Fibroblast of pulmonary artery (primary cell): ENCODE measurements around the gene AFF3.

Experiments
- DNase-seq: peaks from one replicate; pipeline ENCODE4 v3.0.0-alpha.2; 2010; ENCODE audit warnings: low read depth
- H3K4me3 ChIP-seq: replicated peaks from 2 replicates; pipeline ENCODE4 v1.5.1; 2011; ENCODE audit warnings: low read depth, mild to moderate bottlenecking, control low read depth, low read length, moderate library complexity
- CTCF ChIP-seq: IDR thresholded peaks from 2 replicates; pipeline ENCODE4 v1.5.1; 2011; ENCODE audit warnings: mild to moderate bottlenecking, control low read depth, low read length, inconsistent platforms; ENCODE audit errors: missing control alignments

Gene AFF3

GRCh38 chr2:100064165-100064564 is 78.2 kb downstream of the AFF3 start:
- no peak for DNase-seq
- no peak overlapping the region for H3K4me3 ChIP-seq

GRCh38 chr2:100063459-100063953 is 78.9 kb downstream of the AFF3 start:
- no peak for DNase-seq
- H3K4me3 ChIP-seq, result no peak overlapping the region
- TF ChIP-seq CTCF, result no peak

More at GRCh38 chr2:100064165-100064564, 78.2 kb downstream of the AFF3 start:
- TF ChIP-seq CTCF, result no peak

DNA sequence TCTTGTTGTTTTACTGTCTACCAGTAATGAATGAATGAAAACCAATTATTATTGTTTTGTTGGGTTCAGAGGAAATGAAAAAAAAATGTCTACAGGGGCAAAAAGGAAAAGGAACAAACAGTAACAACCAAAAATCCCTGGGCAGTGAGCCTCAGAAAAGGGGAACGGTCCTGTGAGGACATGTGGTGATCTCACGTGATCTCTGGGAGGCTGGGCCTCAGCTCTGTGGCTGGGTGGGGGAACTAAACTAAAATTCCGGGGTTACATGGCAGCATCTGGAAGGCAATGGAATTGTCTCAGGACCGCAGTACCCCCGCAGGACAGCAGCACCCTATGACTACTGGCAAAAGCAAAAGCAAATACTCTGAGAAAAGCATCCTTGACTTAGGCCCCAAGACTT is 80.1 kb downstream of the AFF3 start:
- DNase-seq, result no peak
- no peak for TF ChIP-seq CTCF
- H3K4me3 ChIP-seq, result no peak overlapping the region

- no peak for TF ChIP-seq CTCF
- no peak for DNase-seq
- H3K4me3 ChIP-seq, result no peak overlapping the region
These were observed 81.5 kb downstream of the AFF3 start for GRCh38 chr2:100060875-100061274.

GRCh38 chr2:100059638-100060037 is 82.8 kb downstream of the AFF3 start:
- DNase-seq, result no peak
- no peak for TF ChIP-seq CTCF
- no peak overlapping the region for H3K4me3 ChIP-seq

- no peak overlapping the region for H3K4me3 ChIP-seq
- no peak for TF ChIP-seq CTCF
- peak; percentile 4 for DNase-seq
These were observed 84.5 kb downstream of the AFF3 start for GRCh38 chr2:100057901-100058261.

- no peak for DNase-seq
- H3K4me3 ChIP-seq, result no peak overlapping the region
- TF ChIP-seq CTCF, result no peak
These were observed 88.0 kb downstream of the AFF3 start for GRCh38 chr2:100054426-100054825.
